Gastrocnemius medialis (tissue), 4 donors: ENCODE results near the gene SYNRG. TPM values are rescaled to one million over a fixed set of nuclear protein-coding genes. Genes with fewer than 3 reads are reported as not detected.
A peak's percentile ranks its signal among the peaks of the same experiment; 100 is the strongest.
"Not testable (repeated sequence)": the region's sequence is repeated elsewhere in the genome, so short reads cannot be mapped to it uniquely, and the experiment has no call there.

Experiments used
- ATAC-seq, 2 donors: fragments of 150-250 bp; one replicate each; pipeline ENCODE4 v1.9.1; 2016
- DNase-seq, 2 donors: peaks; one replicate each; pipeline ENCODE4 v3.0.0-alpha.2; 2019
- H3K27ac ChIP-seq, 4 donors: fragments of 200-600 bp; sonication (generic); 1 replicate in 1 of 4; 2 replicates in 3 of 4; pipeline ENCODE4 v1.5.1; 2016 to 2018; ENCODE audit warnings: mild to moderate bottlenecking in 2 of 4, moderate library complexity in 1 of 4
- H3K27me3 ChIP-seq, 3 donors: fragments of 200-600 bp; sonication (generic) in 2 of 3; 1 replicate in 1 of 3; 2 replicates in 2 of 3; pipeline versions ENCODE4 v1.5.1 to v1.6.0; 2016 to 2019; ENCODE audit warnings: mild to moderate bottlenecking in 1 of 3, moderate library complexity in 1 of 3
- H3K36me3 ChIP-seq, 2 donors: fragments of 200-600 bp; sonication (generic) in 1 of 2; one replicate each; pipeline ENCODE4 v1.5.1; 2017 to 2018
- H3K4me1 ChIP-seq, 2 donors: fragments of 200-600 bp; sonication (generic) in 1 of 2; one replicate each; pipeline ENCODE4 v1.5.1; 2016 to 2017; ENCODE audit warnings: mild to moderate bottlenecking in 2 of 2
- H3K4me3 ChIP-seq, 4 donors: fragments of 200-600 bp; sonication (generic) in 3 of 4; 1 replicate in 1 of 4; 2 replicates in 3 of 4; pipeline ENCODE4 v1.5.1; 2016 to 2019; ENCODE audit warnings: mild to moderate bottlenecking in 2 of 4
- H3K9me3 ChIP-seq, 3 donors: fragments of 200-600 bp; sonication (generic) in 2 of 3; 1 replicate in 1 of 3; 2 replicates in 2 of 3; pipeline ENCODE4 v1.5.1; 2016 to 2019
- CTCF ChIP-seq, 5 experiments: fragments of 450-650 bp in 3 of 5; fragments of 200-600 bp in 2 of 5; sonication (generic) in 2 of 5; IDR thresholded peaks in 4 of 5; conservative IDR thresholded peaks in 1 of 5; 1 replicate in 4 of 5; 2 replicates in 1 of 5; pipeline ENCODE4 v1.5.1; 2016 to 2019; ENCODE audit warnings: antibody characterized with exemption in 5 of 5, mild to moderate bottlenecking in 3 of 5, moderate library complexity in 3 of 5
- POLR2A ChIP-seq, 2 donors: fragments of 450-650 bp; IDR thresholded peaks; one replicate each; pipeline ENCODE4 v1.6.1; 2017; ENCODE audit warnings: antibody characterized with exemption in 2 of 2, mild to moderate bottlenecking in 2 of 2, moderate library complexity in 2 of 2
- in situ Hi-C, 4 donors: fragments of 200-750 bp; cut with MboI; loops; one replicate each; pipeline versions ENCODE4 v1.15.0 to v1.8.0; 2017; ENCODE audit warnings: low sequenced_read_pairs in 4 of 4
- intact Hi-C: fragments of 100-400 bp; cut with DNase I; formaldehyde crosslinking; loops from one replicate; pipeline ENCODE4 v1.15.1; 2023; ENCODE audit warnings: low total_unique reads
- total RNA-seq, 4 donors: library from RNA; depleted of rRNA; stranded (reverse); fragments of >200 nt; gene quantifications; one replicate each; pipeline versions ENCODE4 v1.1.0 to v1.2.3, GENCODE V29; 2016

The SYNRG gene
- total RNA-seq, 4 donors from 2014 or later: 16.0 to 25.0 (median 21.9) TPM

GRCh38 chr17:37643118-37643766 lies 34.0 kb upstream of the SYNRG start, which contains the start of gene DDX52:
TSS of gene DDX52 (minus strand) at chr17:37643446. CDS start at chr17:37643420, 26 bp downstream.
- in situ Hi-C loops: no loop called here
- TF ChIP-seq CTCF (IDR thresholded peaks at IDR 0.05 in 4 of 5, conservative IDR thresholded peaks at IDR 0.05 in 1 of 5) (no peak), POLR2A (IDR thresholded peaks at IDR 0.05) (peak; percentile 54 to 57)
- H3K4me1 ChIP-seq: peaks cover 12 to 21% of the 10 kb centered on the region in 2 donors

GRCh38 chr17:37642681-37643080 lies 33.5 kb upstream of the SYNRG start:
- in situ Hi-C loops: no loop called here
- intact Hi-C loops: loop anchor here (2.0 kb wide), 1 partner anchor 34 kb away; the partner anchor contains the start of gene SYNRG

More at GRCh38 chr17:37643118-37643766, 34.0 kb upstream of the SYNRG start, which contains the start of gene DDX52:
- DNase-seq (peak; percentile 71 to 86), ATAC-seq (peak; percentile 97 to 98)
- H3K4me3 ChIP-seq: peak within 1 kb of the TSS; percentile 78 to 84 (median 78)
- peaks cover 0 to 9% of the 10 kb centered on the region in 2 donors for H3K36me3 ChIP-seq
- H3K27ac ChIP-seq: peak within 1 kb of the TSS; percentile 86 to 90 (median 88)
- intact Hi-C loops: loop anchor here (2.0 kb wide), 1 partner anchor 34 kb away; the partner anchor contains the start of gene SYNRG
- peaks cover 2 to 10% (median 3%) of the 10 kb centered on the region in 3 donors for H3K27me3 ChIP-seq
- H3K9me3 ChIP-seq: no peaks in the 10 kb centered on the region

GRCh38 chr17:37640015-37640414 lies 30.8 kb upstream of the SYNRG start:
- Histone ChIP-seq H3K36me3 (peaks cover 0 to 30% of the 10 kb centered on the region in 2 donors), H3K9me3 (no peaks in the 10 kb centered on the region), H3K27me3 (no peaks in the 10 kb centered on the region), H3K4me1 (peaks cover 12 to 21% of the 10 kb centered on the region in 2 donors), H3K27ac (no peak overlapping the region), H3K4me3 (no peak overlapping the region)
- TF ChIP-seq CTCF (IDR thresholded peaks at IDR 0.05 in 4 of 5, conservative IDR thresholded peaks at IDR 0.05 in 1 of 5) (no peak), POLR2A (IDR thresholded peaks at IDR 0.05) (no peak)
- intact Hi-C loops: no loop called here
- in situ Hi-C loops: no loop called here
- ATAC-seq (no peak), DNase-seq (no peak)

More at GRCh38 chr17:37642681-37643080, 33.5 kb upstream of the SYNRG start:
- no peaks in the 10 kb centered on the region for H3K9me3 ChIP-seq
- peak overlapping the region; percentile 86 to 90 (median 88) for H3K27ac ChIP-seq
- no peak for TF ChIP-seq CTCF (IDR thresholded peaks at IDR 0.05 in 4 of 5, conservative IDR thresholded peaks at IDR 0.05 in 1 of 5)
- TF ChIP-seq POLR2A (IDR thresholded peaks at IDR 0.05): no peak
- H3K4me3 ChIP-seq: peak overlapping the region; percentile 78 to 84 (median 78)
- H3K27me3 ChIP-seq: peaks cover 0 to 5% (median 0%) of the 10 kb centered on the region in 3 donors
- ATAC-seq: peak; percentile 31 to 56
- H3K4me1 ChIP-seq: peaks cover 12 to 21% of the 10 kb centered on the region in 2 donors
- no peak for DNase-seq
- peaks cover 0 to 14% of the 10 kb centered on the region in 2 donors for H3K36me3 ChIP-seq

GRCh38 chr17:37637956-37638355 lies 28.7 kb upstream of the SYNRG start:
- H3K9me3 ChIP-seq: no peaks in the 10 kb centered on the region
- peaks cover 12 to 15% of the 10 kb centered on the region in 2 donors for H3K4me1 ChIP-seq
- H3K27me3 ChIP-seq: no peaks in the 10 kb centered on the region
- DNase-seq: no peak
- intact Hi-C loops (no loop called here), in situ Hi-C loops (no loop called here)
- no peak for TF ChIP-seq CTCF (IDR thresholded peaks at IDR 0.05 in 4 of 5, conservative IDR thresholded peaks at IDR 0.05 in 1 of 5)
- TF ChIP-seq POLR2A (IDR thresholded peaks at IDR 0.05): no peak
- peaks cover 0 to 34% of the 10 kb centered on the region in 2 donors for H3K36me3 ChIP-seq
- H3K4me3 ChIP-seq: no peak overlapping the region
- no peak overlapping the region for H3K27ac ChIP-seq
- ATAC-seq: no peak

- H3K27ac ChIP-seq, ATAC-seq, DNase-seq, intact Hi-C loops, H3K27me3 ChIP-seq, H3K4me1 ChIP-seq, H3K9me3 ChIP-seq, H3K4me3 ChIP-seq: not testable (repeated sequence)
- in situ Hi-C loops: loop anchor here in 1 of 4 donors (25.0 kb wide), 1 partner anchor 1079 kb away; the partner anchor contains the start of genes GGNBP2, MYO19 and PIGW
- H3K36me3 ChIP-seq: peaks cover 3 to 79% of the 10 kb centered on the region in 2 donors
Measured at GRCh38 chr17:37616430-37616829, 7.2 kb upstream of the SYNRG start.
